ENCODE results near the gene SELENON.

Gene SELENON

DNA sequence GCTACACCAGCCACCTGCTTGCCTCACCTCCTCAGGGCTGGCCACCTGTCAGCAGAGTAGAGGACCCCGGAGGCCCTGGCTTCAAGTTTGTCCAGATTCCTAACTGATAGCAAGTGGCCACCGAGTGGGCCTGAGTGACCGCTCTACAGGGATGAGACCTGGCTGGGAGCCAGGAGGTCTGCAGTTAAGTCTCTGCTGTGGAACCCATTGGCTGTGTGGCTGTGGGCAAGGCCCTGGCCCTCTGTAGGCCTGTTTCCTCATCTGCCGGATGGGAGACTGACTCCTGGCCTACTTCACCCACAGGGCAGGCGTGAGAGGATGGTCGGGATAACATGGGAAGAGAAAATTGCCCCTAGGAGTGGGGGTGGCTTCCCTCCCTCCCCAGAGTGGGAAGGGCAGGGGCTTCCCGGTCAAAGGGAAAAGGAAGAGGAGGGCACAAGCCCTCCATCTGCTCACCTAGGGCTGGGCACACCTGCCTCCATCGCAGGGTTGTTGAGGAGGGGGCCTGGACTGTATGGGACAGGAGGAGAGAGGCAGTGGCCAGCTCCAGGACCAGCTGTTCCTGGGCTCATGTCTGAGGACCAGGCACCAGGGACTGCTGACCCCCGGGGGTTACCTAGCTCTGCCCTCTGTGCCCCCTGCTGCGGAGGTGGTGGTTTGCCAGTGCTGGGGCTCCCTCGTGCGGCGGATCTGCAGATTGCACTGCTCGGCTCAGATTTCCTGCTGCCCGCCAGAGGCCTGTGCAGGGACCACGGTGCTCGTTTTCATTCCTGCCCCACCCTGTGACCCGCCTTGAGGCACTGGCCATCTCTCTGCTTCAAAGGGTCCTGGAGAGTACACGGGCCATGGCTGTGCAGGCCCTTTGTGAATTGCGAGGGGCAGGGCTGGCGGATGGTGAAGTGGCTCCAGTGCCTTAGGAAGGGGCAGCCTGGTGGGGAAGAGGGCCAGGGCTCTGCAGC is 10.6 kb downstream of the SELENON start:
- no peak for DNase-seq

DNA sequence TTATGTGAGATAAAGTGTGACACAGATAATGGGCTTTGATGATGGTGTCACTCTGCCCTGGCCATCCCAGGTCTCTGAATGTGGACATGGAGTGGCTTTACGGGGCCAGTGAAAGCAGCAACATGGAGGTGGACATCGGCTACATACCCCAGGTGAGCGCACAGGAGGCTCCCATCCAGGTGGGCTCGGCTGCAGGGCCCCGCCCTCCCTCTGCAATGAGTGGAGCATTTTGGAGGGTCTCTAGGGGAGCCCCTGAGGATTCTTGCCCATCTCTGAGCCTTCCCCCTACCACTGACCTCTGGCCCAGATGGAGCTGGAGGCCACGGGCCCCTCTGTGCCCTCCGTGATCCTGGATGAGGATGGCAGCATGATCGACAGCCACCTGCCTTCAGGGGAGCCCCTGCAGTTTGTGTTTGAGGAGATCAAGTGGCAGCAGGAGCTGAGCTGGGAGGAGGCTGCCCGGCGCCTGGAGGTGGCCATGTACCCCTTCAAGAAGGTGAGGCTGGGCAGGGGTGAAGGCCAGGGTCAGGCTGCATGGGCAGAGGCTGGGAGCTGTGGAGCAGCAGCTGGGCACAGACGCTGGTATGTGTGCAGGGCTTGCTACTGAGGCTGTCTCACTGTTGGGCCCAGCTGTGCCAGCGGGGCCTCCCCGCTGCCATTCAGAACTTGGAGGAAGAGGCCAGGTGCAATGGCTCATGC is 11.5 kb downstream of the SELENON start:
- DNase-seq = no peak

DNA sequence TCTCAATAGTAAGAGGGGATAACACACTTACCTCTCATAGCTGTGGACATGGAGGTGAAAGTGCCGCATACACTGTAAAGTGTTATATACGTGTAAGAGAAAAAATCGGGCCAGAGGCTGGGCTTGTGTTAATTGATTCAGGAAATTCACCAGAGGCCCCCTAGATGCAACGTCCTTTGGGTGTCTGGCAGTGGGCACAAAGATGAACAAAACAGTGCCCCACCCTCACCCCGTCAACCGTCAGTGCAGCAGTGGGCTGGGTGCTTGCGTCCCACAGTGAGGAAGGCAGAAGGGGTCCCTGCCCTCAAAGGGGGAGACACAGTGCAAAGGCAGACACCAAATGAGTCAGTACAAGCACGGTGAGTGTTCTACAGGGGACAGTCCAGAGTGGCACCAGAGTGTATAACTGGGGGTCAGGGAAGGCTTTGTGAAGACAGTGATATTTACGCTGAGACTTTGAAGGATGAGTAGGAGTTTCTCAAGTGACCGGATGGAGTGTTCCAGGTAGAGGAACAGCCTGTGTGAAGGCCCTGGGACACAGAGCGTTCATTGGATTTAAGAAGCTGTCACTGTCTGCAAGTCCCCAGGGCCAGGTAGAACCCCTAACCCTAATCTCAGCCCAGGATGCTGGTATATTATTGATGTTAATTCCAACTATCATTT is 13.2 kb downstream of the SELENON start:
- DNase-seq = no peak

DNA sequence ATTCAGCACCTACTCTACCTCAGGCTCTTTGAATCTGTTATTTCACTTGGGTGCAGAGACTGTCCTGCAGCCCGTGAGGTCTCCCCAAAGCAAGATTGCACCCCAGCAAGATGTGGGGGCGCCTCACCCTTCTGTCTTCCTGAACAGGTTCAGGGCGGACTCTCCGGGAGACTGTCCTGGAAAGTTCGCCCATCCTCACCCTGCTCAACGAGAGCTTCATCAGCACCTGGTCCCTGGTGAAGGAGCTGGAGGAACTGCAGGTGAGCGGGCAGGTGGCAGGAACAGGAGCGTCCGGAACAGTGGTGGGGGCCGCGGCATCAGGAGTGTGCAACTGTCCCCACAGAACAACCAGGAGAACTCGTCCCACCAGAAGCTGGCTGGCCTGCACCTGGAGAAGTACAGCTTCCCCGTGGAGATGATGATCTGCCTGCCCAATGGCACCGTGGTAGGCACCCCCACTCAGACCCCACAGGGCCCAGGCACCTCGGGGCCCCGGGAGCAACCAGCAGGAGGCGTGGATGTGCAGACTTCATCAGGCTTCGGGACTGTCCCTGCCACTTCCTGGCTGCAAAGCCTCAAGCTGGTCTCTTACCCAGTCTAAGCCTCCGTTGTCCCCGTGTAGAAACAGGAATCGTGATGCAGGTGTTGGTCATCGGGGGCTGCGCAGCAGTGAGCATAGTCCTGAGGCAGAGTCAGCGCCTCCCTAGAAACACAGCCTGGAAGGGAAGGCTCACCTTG is 13.9 kb downstream of the SELENON start:
- no peak for DNase-seq

DNA sequence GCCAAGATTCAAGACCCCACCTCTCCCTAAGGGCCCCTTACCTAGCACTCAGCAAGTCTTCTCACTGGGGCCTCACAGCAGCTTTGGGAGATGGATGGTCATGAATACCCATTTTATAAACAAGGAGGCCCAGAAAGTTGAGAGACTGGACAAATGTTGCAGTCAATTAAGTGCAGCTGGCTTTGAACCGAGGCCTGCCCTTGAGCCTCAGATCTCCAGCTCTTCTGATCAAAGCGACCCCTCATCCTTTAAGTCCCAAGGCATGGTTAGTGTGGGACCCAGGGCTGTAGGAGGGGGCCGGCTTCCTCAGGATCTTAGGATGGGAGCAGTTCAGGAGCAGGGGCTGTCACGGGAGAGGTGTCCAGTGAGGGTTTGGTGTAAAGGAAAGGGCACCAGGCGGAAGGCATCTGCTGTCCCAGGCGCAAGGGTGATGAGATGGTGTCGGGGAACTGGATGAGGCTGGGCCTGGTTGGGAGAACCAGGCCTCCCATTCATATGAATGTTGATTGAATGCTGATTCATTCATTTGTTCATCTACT is 14.6 kb downstream of the SELENON start:
- no peak for DNase-seq

DNA sequence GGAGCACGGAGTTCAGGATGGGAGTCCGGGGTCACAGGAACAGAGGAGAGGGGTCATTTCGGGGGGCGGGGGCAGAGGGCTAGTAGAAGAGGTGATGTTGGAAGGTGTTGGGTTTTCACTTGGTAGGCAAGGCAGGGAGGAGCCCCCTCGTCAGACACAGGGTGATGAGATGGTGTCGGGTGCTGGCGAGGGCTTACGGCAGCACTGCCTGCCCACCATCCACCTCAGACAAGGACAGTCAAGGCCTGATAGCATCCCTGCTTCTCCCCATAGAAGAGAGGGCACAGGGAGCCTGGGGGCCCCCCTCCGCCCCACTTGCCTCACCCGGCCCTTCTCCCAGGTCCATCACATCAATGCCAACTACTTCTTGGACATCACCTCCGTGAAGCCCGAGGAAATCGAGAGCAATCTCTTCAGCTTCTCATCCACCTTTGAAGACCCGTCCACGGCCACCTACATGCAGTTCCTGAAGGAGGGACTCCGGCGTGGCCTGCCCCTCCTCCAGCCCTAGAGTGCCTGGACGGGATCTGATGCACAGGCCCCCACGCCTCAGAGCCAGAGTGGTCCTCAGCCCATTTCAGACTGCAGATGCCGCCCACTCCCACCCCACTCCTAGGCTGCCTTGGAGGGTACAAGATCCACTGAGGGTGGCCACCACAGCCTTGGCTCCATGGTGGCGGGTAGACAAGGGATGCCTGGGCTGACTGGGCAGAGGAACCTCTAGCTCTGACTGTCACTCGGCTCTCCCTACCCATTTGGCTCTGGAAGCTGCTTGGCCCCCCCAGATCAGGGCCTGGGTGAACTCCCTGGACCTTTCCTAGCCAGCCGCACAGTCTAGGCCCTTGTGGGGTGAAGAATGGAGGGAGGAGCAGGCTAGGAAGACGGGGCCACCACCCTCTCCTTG is 15.5 kb downstream of the SELENON start:
- DNase-seq = no peak

DNA sequence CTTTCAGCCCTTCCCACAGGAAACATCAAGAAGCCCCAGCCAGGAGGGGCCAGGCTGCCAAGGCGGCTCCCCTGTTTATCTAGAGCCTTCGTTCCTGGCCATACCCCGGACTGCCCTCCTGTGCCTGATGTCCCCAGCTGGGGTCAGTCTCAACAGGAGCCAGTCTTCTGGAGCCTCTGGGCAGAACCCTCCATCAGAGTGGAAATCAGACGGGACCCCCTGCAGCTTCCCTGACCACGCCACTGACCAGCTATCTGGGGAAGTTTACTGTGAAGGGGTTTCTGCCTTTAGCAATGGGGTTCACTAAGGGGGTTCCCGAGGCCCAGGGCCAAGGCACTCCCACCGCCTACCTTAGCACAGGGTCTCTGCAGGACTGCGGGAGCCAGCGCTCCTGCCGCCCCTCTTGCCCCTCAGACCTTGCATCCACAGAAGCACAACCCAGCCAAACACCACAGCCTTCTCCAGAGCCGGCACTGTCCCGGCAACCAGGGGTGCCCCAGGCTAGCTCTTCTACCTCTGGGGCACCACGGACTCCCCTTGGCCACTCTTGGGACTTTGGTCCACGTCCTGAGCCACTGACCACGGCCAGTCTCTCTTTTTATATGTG is 16.2 kb downstream of the SELENON start:
- DNase-seq = no peak

DNA sequence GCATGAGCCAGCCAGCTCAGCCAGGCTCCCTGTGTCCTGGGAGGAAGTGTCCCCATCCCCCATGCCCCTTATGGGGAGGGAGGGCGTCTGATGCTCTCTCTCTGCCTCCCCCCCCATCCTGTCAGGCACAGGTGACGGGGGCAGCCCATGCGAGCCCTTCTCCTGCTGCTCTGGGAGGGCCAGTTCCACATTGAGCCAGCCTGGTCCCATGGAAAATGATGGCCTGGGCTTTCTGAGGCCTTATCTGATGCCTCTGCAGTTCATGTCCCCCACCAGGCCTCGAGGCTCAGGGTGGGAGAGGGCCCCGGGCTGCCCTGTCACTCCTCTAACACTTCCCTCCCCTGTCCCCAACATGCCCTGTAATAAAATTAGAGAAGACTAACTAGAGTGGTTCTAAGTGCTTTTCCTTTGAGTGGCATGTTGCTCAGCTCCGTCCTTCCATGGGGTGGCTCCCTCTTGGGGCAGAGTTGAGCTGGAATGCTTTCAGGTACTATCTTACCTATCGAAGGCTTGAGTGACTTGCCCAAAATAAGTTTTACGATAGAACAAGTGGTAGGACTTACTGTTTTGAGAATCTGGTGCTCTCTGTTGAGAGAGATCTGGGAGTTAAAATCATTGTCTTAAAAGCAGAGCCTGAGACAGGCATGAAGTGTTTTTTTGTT is 18.0 kb downstream of the SELENON start:
- no peak for DNase-seq

DNA sequence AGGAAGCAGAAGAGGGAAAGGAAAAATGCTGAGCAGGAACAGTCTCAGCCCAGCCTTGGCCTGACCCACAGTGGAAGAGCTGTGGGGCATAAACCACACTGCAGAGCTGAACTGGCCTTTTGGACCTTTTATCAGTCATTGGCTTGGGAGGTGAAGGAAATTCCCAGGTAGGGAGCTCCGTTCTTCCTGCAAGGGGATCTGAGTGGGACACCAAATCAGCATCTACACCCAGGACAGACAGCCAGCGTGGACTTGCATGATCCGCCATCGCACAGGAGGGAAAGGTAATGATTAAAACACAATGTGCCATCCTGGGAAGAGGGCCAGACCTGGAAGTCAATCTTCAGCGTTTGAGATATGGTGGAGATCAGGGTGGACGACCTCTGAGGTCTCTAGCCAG is 18.6 kb downstream of the SELENON start:
- no peak for DNase-seq

DNA sequence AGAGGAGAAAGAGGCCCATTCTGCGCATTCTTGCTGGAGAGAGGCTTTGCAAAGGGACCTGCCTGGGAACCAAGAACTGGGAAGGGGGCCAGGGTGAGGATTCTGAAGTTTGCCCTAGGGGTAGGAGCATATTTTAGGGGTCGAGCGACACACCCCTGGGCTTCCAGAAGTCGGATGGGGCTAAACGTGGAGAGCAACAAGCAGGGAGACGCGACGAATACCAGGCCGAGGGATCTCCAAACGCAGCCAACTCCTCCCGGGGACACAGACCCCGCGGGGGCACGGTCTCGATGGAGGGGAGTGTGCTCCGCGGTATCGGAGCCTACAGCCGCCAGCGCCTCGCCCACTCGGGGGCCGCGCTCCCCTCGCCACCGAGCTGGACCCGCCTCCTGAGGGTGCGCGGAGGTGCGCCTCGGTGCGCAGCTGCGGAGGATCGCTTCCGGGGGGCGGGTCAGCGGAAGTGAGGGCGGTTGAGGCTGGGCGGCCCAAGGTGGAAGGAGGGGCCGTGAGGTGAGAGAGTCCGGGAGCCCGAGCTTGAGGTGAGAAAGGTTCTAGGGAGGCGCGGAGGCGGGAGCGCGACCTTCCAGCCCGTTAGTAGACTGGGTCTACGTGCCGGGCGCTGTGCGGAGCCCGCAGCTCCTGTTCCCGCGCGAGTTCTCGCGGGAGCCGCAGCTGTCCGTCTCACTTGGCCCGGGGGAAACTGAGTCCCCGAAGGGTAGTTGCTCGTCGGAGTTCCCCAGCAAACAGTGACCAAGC is 19.7 kb downstream of the SELENON start, which contains the start of gene MTFR1L:
Gene MTFR1L, plus strand, starts transcription at position 464 of the 756 bp plus-strand sequence. CDS start 3,151 bp downstream, outside the sequence.
- peak; percentile 43 for DNase-seq

DNA sequence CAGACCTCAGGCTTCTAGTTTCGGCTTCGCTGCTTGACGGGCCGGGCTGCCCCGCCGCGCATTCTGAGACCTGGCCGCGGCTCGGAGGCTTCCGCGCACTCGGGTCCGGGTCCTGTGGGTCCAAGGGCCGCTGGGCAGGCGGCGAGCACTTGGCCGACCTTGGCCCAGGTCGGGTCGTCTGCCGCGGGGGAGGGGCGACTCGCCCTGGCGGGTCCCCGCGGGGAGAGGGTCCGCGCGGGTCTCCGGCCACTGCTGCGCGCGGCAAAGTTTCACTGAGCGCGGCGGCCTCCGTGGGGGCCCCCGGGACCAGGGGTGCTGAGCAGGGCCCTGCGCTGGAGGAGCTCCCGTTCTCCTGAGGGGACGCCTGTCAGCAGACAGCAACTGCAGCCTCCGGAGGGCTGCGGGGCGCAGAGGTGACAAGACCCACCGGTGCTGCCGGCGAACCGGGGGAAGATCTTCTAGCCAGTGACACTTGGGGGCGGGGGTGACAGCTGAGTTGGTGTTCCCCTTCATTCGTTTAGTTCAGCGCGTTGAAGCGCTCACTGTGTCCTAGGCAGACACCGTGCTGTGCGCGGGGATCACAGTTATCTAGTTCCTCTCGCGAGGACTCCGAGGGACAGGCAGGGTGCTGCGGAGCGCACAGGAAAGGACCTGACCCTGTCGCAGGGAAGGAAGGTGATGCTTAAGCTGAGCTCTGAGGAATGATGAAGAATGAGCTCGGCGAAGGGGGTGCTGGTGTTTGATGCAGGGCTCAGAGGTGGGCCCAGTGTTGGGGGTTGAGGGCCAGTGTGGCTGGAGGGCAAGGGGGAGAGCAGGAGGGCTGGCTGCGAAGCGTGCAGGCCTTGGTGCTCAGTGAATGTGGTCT is 20.5 kb downstream of the SELENON start:
- peak; percentile 24 for DNase-seq

DNA sequence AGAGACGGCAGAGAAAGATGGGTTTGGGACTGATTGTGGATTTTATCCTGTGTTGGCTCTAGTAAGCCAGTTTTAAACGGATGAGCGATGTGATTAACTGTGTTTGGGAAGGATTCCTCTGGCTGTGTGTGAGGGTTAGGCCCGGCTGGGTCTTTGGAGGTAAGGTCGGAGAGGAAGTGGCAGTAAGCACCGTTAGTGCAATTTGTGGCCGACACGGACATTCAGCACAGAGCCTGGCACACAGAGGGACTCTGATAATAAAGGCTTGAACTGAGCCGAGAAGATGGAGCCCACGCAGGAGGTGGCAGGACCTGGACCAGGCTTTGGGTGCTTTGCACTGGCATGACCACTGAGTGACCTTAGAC is 21.1 kb downstream of the SELENON start:
- DNase-seq = no peak

DNA sequence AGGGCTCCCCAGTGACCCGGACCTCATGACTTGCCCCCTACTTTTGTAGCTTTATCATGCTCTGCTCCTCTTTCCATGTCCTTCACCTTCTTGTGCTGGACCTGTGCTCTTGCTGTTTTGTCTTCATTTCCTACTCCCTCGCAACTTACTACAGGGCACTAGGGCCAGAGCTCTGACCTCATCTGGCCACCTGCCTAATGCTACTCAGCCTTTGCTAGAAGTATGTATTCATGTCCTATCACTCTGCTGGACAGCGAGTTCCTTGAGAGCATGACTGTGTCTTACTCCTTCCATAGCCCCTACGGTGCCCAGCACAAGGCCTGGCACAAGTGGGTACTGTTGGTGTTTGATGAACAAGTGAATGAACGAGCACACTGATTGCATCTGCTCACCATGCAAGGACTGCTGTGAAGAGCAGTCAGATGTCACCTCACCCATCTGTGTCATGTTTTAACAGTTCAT is 21.7 kb downstream of the SELENON start:
- DNase-seq = no peak

DNA sequence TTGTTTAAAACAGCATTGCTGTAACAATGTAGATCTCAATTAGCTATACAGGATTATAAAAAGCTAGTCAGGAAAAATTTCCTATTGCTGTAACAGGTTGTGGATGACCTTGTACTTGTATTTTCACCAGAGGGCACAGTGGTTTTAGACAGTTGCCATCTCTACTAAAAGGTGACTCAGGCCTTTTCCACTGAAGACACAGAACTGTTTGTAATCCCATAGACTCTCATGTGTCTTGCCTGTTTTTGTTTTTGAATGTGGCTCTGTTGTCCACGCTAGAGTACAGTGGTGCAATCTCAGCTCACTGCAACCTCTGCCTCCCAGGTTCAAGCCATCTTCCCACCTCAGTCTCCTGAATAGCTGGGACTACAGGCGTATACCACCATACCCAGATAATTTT is 25.6 kb downstream of the SELENON start:
- DNase-seq = no peak

DNA sequence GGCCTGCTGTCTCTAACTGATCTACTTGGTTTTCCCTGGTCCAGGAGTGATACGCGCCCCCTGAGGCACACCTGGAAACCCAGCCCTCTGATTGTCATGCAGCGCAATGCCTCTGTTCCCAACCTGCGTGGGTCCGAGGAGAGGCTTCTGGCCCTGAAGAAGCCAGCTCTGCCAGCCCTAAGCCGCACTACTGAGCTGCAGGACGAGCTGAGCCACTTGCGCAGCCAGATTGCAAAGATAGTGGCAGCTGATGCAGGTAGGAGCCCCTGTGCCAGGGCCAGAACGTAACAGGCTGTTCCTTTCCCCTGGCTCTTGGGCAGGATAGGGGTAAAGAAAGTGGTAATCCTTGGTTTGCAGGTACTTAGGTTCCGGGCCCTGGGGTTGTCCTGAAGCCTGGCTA is 26.6 kb downstream of the SELENON start:
- no peak for DNase-seq

DNA sequence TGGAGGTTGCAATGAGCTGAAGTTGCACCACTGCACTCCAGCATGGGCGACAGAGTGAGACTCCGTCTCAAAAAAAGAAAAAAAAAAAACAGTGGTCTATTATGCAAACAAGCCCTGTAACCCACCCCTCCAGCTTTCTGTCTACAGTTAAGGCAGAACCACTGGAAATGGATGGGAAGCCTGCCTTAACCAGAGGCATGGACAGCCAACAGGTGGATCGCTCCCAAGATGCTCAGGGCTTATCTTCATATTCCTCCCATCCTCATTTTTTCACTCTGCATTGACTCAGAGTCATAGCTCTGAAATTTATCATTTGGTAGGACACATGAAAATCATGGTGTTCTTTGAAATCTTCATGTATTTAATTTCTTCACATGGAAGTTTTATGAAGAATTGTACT is 28.5 kb downstream of the SELENON start:
- no peak for DNase-seq

DNA sequence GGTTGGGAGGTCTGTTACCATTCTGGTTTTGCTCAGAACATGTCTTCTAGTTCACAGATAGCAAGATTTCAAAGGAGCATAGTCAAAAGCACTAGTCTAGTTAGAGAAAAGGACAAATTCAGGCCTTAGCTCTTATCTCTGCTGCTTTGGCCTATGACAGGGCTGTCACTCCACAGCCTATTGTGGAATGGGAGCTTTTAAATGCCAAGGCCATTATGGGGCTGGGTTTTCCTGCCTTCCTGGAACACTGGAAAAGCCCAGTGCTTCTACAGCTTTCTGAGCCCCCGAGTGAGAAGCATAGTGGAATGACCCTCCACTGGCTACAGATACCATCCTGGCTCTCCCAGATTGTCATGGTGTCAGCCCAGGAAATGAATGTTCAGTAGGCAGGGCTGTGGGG is 29.1 kb downstream of the SELENON start:
- DNase-seq = no peak

DNA sequence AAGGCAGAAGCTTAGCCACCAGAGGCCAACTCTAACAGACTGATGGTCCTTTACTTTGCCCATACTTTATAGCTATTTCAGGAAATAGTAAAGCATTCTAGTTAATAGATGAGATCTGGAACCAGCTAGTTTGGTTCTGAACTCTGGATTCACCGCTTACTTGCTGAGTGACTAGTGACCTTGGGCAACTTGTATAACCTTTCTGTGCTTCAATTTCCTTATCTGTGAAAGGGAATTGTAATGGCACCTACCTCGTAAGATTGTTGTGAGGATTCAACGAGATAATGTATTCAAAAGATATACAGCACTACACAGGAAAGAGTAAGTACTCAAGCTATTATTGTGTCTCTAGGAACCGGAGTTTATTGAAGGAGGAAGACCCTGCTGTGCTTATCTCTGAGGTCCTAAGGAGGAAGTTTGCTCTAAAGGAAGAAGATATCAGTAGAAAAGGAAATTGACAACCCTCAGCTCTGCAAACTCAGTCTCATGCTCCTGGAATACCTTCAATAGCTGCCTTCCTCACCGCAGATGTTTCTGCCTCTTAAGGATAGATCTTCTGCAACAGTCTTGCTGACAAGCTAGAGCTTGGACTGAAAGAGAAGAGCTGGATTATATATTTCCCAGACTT is 31.7 kb downstream of the SELENON start:
- DNase-seq = no peak
